C4-2B (cell line): Measurements from ENCODE around the gene SLC25A21.

Experiments
- H3K27ac ChIP-seq: fragments of 450-650 bp; 2 replicates; pipeline ENCODE4 v1.5.1; 2017
- CTCF ChIP-seq: fragments of 450-650 bp; conservative IDR thresholded peaks from 2 replicates; pipeline ENCODE4 v1.5.1; 2017; ENCODE audit warnings: mild to moderate bottlenecking
- ZFX ChIP-seq: fragments of 450-650 bp; IDR thresholded peaks from 2 replicates; pipeline ENCODE4 v1.6.1; 2017

The SLC25A21 gene

GRCh38 chr14:37048666-37049071 is 123.7 kb downstream of the SLC25A21 start:
- H3K27ac ChIP-seq, result no peak overlapping the region
- TF ChIP-seq CTCF (no peak), ZFX (no peak)

GRCh38 chr14:37047996-37048395 is 124.4 kb downstream of the SLC25A21 start:
- no peak for TF ChIP-seq CTCF
- no peak for TF ChIP-seq ZFX
- H3K27ac ChIP-seq, result no peak overlapping the region

GRCh38 chr14:37047226-37047625 is 125.2 kb downstream of the SLC25A21 start:
- H3K27ac ChIP-seq, result no peak overlapping the region

GRCh38 chr14:37046815-37047214 is 125.6 kb downstream of the SLC25A21 start:
- H3K27ac ChIP-seq, result no peak overlapping the region
- no peak for TF ChIP-seq CTCF
- TF ChIP-seq ZFX, result no peak

More at GRCh38 chr14:37047226-37047625, 125.2 kb downstream of the SLC25A21 start:
- no peak for TF ChIP-seq CTCF
- no peak for TF ChIP-seq ZFX

GRCh38 chr14:37045340-37046061 is 126.9 kb downstream of the SLC25A21 start:
- no peak overlapping the region for H3K27ac ChIP-seq
- no peak for TF ChIP-seq CTCF

- TF ChIP-seq CTCF (no peak), ZFX (no peak)
- no peak overlapping the region for H3K27ac ChIP-seq
These were observed 134.6 kb downstream of the SLC25A21 start for GRCh38 chr14:37037636-37038387.

- TF ChIP-seq ZFX, result no peak
- no peak for TF ChIP-seq CTCF
- no peak overlapping the region for H3K27ac ChIP-seq
These were observed 135.6 kb downstream of the SLC25A21 start for GRCh38 chr14:37036669-37037341.
